Aorta (tissue), 5 donors: ENCODE results near the gene TAF1D. TPM values are rescaled to one million over a fixed set of nuclear protein-coding genes. Genes with fewer than 3 reads are reported as not detected.
"Not testable (repeated sequence)": the region's sequence is repeated elsewhere in the genome, so short reads cannot be mapped to it uniquely, and the experiment has no call there.

Source experiments
- ATAC-seq: fragments of 200-7000 bp; cut with Tn5 transposase; one replicate; pipeline ENCODE4 v1.9.1; 2022; ENCODE audit warnings: moderate library complexity; ENCODE audit not compliant: low FRiP score
- DNase-seq, 2 donors: peaks; one replicate each; pipeline ENCODE4 v3.0.0-alpha.2; 2020
- H3K27ac ChIP-seq, 2 donors: one replicate each; pipeline ENCODE4 v1.5.1; 2013; ENCODE audit warnings: low read length in 2 of 2, mild to moderate bottlenecking in 2 of 2, moderate library complexity in 2 of 2, control low read depth in 1 of 2, inconsistent platforms in 1 of 2, low read depth in 1 of 2
- H3K27me3 ChIP-seq, 2 donors: one replicate each; pipeline ENCODE4 v1.6.1; 2013; ENCODE audit warnings: control low read depth in 1 of 2, low read length in 1 of 2, mild to moderate bottlenecking in 1 of 2, moderate library complexity in 1 of 2; ENCODE audit not compliant: insufficient read depth in 2 of 2, control insufficient read depth in 1 of 2
- H3K36me3 ChIP-seq, 2 donors: one replicate each; pipeline ENCODE4 v1.6.1; 2013; ENCODE audit warnings: control low read depth in 1 of 2, low read length in 1 of 2, mild to moderate bottlenecking in 1 of 2; ENCODE audit not compliant: insufficient read depth in 2 of 2, control insufficient read depth in 1 of 2
- H3K4me1 ChIP-seq, 2 donors: one replicate each; pipeline ENCODE4 v1.6.1; 2013; ENCODE audit warnings: low read length in 2 of 2, control low read depth in 1 of 2, mild to moderate bottlenecking in 1 of 2, moderate library complexity in 1 of 2; ENCODE audit not compliant: insufficient read depth in 2 of 2, control insufficient read depth in 1 of 2
- H3K4me3 ChIP-seq, 2 donors: one replicate each; pipeline ENCODE4 v1.5.1; 2013; ENCODE audit warnings: low read length in 2 of 2, control low read depth in 1 of 2, mild to moderate bottlenecking in 1 of 2
- H3K9me3 ChIP-seq: one replicate; pipeline ENCODE4 v1.6.1; 2013; ENCODE audit warnings: mild to moderate bottlenecking, low read length; ENCODE audit not compliant: control insufficient read depth
- WGBS, 2 donors: extraction: QIAGEN DNeasy Blood & Tissue Kit; methylation state at CpG; one replicate each; pipeline ENCODE4 v1.1.7; 2013; 5-methylcytosine and 5-hydroxymethylcytosine counted together
- intact Hi-C, 2 donors: fragments of 100-400 bp; cut with DNase I; formaldehyde crosslinking; loops; one replicate each; pipeline versions ENCODE4 v1.14.2 to v1.15.0; 2022
- long read RNA-seq, 2 donors: library from polyadenylated mRNA; unstranded; transcript quantifications; one replicate each; pipeline ENCODE4 v2.0.0, GENCODE V29; 2020 to 2021
- polyA plus RNA-seq, 2 donors: library from polyadenylated mRNA; stranded (reverse); fragments of 200-250 nt; gene quantifications; one replicate each; pipeline ENCODE4 v1.2.3, GENCODE V29; 2013
- total RNA-seq, 2 donors: library from RNA; stranded (reverse); fragmentation: NEBNext Ultra II Directional; extraction: Animal tissue kit (Norgen Biotek cat#: 25700); gene quantifications; one replicate each; pipeline ENCODE4 v1.2.1, GENCODE V29; 2021
- donor health status: healthy with polysubstance abuse.
- donor health status: Bipolar disorder and iron deficiency.
- donor health status: DM: no; HTN: no; CAD: no.
- donor health status: DM: no; HTN: no; CAD: no.
- donor health status: DM: yes; HTN: yes; CAD: no.

Gene TAF1D
- total RNA-seq: 100 to 1,000 TPM; 110 to 111 TPM
- polyA plus RNA-seq: 100 to 1,000 TPM; 121 to 152 TPM
- long read RNA-seq, donor 1, partial matches to known transcripts: 6 of 25 reads
- long read RNA-seq, donor 1, other reads (novel, unspliced or antisense): 16 of 25 reads
- long read RNA-seq, donor 2, partial matches to known transcripts: 11 of 20 reads
- long read RNA-seq, donor 2, other reads (novel, unspliced or antisense): 4 of 20 reads

GRCh38 chr11:93741094-93741881, at the start of gene TAF1D, which contains the start of gene C11orf54:
Gene TAF1D, minus strand, starts transcription at chr11:93741495. Its CDS starts 2,191 bp downstream, at chr11:93739304.
Gene C11orf54, plus strand, starts transcription at chr11:93741672. Its CDS starts 5,722 bp downstream, at chr11:93747394.
- 0% methylated on average over 65 of the region's 65 CpGs for WGBS, 2 donors
- Histone ChIP-seq H3K27me3 (no peaks in the 10 kb centered on the region), H3K4me3 (peak within 1 kb of the TSS; percentile 69 to 72), H3K36me3 (no peaks in the 10 kb centered on the region), H3K27ac (peak within 1 kb of the TSS; percentile 50 to 91), H3K9me3 (no peaks in the 10 kb centered on the region), H3K4me1 (no peaks in the 10 kb centered on the region)
- intact Hi-C loops: loop anchor here (2.0 to 5.0 kb wide), 3 partner anchors 41 to 79 kb away; partner anchors contain the start of genes MED17 (in 2 of the 2) and CEP295 (in 1 of the 2)
- ATAC-seq (peak; percentile 98), DNase-seq (peak; percentile 98 to 99)

- H3K27ac ChIP-seq: no peak overlapping the region
- DNase-seq (no peak), ATAC-seq (no peak)
- no peaks in the 10 kb centered on the region for H3K9me3 ChIP-seq
- intact Hi-C loops: loop anchor here (2.0 to 10.0 kb wide), 3 partner anchors 43 to 120 kb away; partner anchors contain the start of genes C11orf54 (in 2 of the 2), TAF1D (in 2 of the 2) and CEP295 (in 1 of the 2)
- H3K36me3 ChIP-seq: no peaks in the 10 kb centered on the region
- peaks cover 0 to 3% of the 10 kb centered on the region in 2 donors for H3K4me1 ChIP-seq
- no peaks in the 10 kb centered on the region for H3K27me3 ChIP-seq
- H3K4me3 ChIP-seq: peak overlapping the region; percentile 60 to 88
- 0% methylated on average over 13 of the region's 13 CpGs for WGBS, 2 donors
Observed at GRCh38 chr11:93784935-93785360, 43.7 kb upstream of the TAF1D start.

- Histone ChIP-seq H3K27me3 (no peaks in the 10 kb centered on the region), H3K27ac (peak within 1 kb of the TSS; percentile 58 to 60), H3K4me3 (peak within 1 kb of the TSS; percentile 60 to 88), H3K4me1 (peaks cover 0 to 3% of the 10 kb centered on the region in 2 donors), H3K36me3 (no peaks in the 10 kb centered on the region), H3K9me3 (no peaks in the 10 kb centered on the region)
- WGBS, 2 donors: 0% methylated on average over 72 of the region's 72 CpGs
- intact Hi-C loops: loop anchor here (2.0 to 10.0 kb wide), 3 partner anchors 42 to 120 kb away; partner anchors contain the start of genes C11orf54 (in 2 of the 2), TAF1D (in 2 of the 2) and CEP295 (in 1 of the 2)
- ATAC-seq (peak; percentile 99), DNase-seq (peak; percentile 95 to 97)
Observed at GRCh38 chr11:93784145-93784934, 43.0 kb upstream of the TAF1D start, which contains the start of gene MED17. Gene MED17, plus strand, starts transcription at chr11:93784282. Its CDS starts 232 bp downstream, at chr11:93784514.

GRCh38 chr11:93783765-93784144, 42.5 kb upstream of the TAF1D start:
- 0% methylated on average over 10 of the region's 10 CpGs for WGBS, 2 donors
- no peaks in the 10 kb centered on the region for H3K9me3 ChIP-seq
- no peak overlapping the region for H3K27ac ChIP-seq
- no peaks in the 10 kb centered on the region for H3K27me3 ChIP-seq
- H3K4me1 ChIP-seq: peaks cover 0 to 3% of the 10 kb centered on the region in 2 donors
- ATAC-seq (peak; percentile 75), DNase-seq (peak in 1 of 2 donors; percentile 78)
- H3K36me3 ChIP-seq: no peaks in the 10 kb centered on the region
- intact Hi-C loops: loop anchor here (2.0 to 10.0 kb wide), 3 partner anchors 41 to 119 kb away; partner anchors contain the start of genes C11orf54 (in 2 of the 2), TAF1D (in 2 of the 2) and CEP295 (in 1 of the 2)
- peak overlapping the region; percentile 60 to 88 for H3K4me3 ChIP-seq

- peaks cover 0 to 3% of the 10 kb centered on the region in 2 donors for H3K4me1 ChIP-seq
- no peak for DNase-seq
- intact Hi-C loops: loop anchor here (5.0 to 10.0 kb wide), 2 partner anchors 41 to 119 kb away; partner anchors contain the start of genes C11orf54 (in 1 of the 2), CEP295 (in 1 of the 2) and TAF1D (in 1 of the 2)
- WGBS, 2 donors: 40 to 46% methylated on average over 7 of the region's 7 CpGs
- H3K9me3 ChIP-seq: no peaks in the 10 kb centered on the region
- H3K36me3 ChIP-seq: no peaks in the 10 kb centered on the region
- H3K27ac ChIP-seq: no peak overlapping the region
- no peak for ATAC-seq
- H3K27me3 ChIP-seq: no peaks in the 10 kb centered on the region
- H3K4me3 ChIP-seq: peak overlapping the region; percentile 60 to 88
Observed at GRCh38 chr11:93783362-93783761, 42.1 kb upstream of the TAF1D start.

GRCh38 chr11:93775289-93775688, 34.0 kb upstream of the TAF1D start:
- 30 to 45% methylated on average over 2 of the region's 2 CpGs for WGBS, 2 donors
- ATAC-seq (no peak), DNase-seq (no peak)
- intact Hi-C loops: no loop called here
- Histone ChIP-seq H3K4me3 (no peak overlapping the region), H3K27me3 (no peaks in the 10 kb centered on the region), H3K27ac (no peak overlapping the region), H3K4me1 (no peaks in the 10 kb centered on the region), H3K36me3 (no peaks in the 10 kb centered on the region), H3K9me3 (no peaks in the 10 kb centered on the region)

- H3K27me3 ChIP-seq, DNase-seq, H3K27ac ChIP-seq, H3K36me3 ChIP-seq, H3K4me3 ChIP-seq, intact Hi-C loops, H3K4me1 ChIP-seq, H3K9me3 ChIP-seq, ATAC-seq: not testable (repeated sequence)
- WGBS, 2 donors: 84 to 96% methylated on average over 3 of the region's 3 CpGs
Observed at GRCh38 chr11:93774560-93774959, 33.3 kb upstream of the TAF1D start.
